Measurements from ENCODE around the gene ADRM1.

Gene ADRM1

DNA sequence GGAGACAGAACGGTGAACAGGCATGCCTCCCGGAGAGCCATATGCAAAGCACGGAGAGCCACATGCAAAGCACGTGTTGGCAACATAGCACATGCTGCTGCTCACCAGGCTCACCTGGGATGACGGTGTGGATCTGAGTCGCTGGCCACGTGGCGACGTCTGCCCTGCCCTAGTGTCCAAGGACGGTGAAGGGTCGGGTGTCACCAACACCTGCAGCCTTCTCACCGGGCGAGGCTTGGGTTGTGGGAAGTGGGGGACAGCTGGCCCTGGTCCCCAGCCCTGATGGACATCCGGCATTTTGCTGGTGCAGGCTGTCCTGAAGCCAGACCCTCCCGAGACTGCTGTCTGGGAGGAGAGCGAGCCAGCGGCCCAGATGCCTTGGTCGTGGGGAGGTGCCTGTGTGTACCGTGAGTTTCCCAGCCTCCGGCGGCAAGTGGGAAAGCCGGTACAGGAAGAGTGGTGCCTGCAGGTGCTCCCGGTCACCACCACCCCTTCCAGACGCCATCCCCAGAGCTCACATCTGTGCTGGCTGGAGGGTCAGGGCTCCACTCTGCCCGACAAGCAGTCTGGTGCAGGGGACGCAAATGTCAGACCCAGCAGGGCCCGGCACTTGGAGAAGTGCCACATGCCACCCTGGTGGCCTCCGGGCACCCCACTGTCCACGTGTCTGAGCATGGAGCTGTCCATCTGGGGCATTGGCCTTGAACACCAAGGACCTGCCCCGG lies 5.9 kb upstream of the ADRM1 start:
- Histone ChIP-seq H3K36me3 (ENCODE audit: insufficient read depth, low read length) (peaks cover 20% of the 10 kb centered on the region; the same call in 1 of the 2 replicates), H3K79me2 (ENCODE audit: insufficient read depth, low read length) (no peaks in the 10 kb centered on the region), H3K27me3 (ENCODE audit: insufficient read depth, low read length) (no peaks in the 10 kb centered on the region), H3K4me2 (ENCODE audit: low read length) (no peak overlapping the region), H3F3A (ENCODE audit: insufficient read depth, low read length) (no peaks in the 10 kb centered on the region), H3K4me1 (ENCODE audit: insufficient read depth, low read length, severe bottlenecking) (peaks cover 46% of the 10 kb centered on the region), H3K9me3 (ENCODE audit: low read length) (no peaks in the 10 kb centered on the region), H3K27ac (ENCODE audit: low read depth, low read length, poor library complexity, severe bottlenecking) (no peak overlapping the region), H3K9me2 (ENCODE audit: low read depth, low read length) (no peaks in the 10 kb centered on the region), H4K20me1 (ENCODE audit: insufficient read depth, low read length) (no peaks in the 10 kb centered on the region), H3K4me3 (ENCODE audit: low read depth, low read length, poor library complexity, severe bottlenecking) (no peak overlapping the region), H3K9ac (ENCODE audit: low read length) (no peak overlapping the region), H2AFZ (ENCODE audit: low read length) (no peak overlapping the region)
- TF ChIP-seq EZH2 (IDR thresholded peaks at IDR 0.05; ENCODE audit: borderline replicate concordance, low read length): no peak
- TF ChIP-seq, protein P1, sequence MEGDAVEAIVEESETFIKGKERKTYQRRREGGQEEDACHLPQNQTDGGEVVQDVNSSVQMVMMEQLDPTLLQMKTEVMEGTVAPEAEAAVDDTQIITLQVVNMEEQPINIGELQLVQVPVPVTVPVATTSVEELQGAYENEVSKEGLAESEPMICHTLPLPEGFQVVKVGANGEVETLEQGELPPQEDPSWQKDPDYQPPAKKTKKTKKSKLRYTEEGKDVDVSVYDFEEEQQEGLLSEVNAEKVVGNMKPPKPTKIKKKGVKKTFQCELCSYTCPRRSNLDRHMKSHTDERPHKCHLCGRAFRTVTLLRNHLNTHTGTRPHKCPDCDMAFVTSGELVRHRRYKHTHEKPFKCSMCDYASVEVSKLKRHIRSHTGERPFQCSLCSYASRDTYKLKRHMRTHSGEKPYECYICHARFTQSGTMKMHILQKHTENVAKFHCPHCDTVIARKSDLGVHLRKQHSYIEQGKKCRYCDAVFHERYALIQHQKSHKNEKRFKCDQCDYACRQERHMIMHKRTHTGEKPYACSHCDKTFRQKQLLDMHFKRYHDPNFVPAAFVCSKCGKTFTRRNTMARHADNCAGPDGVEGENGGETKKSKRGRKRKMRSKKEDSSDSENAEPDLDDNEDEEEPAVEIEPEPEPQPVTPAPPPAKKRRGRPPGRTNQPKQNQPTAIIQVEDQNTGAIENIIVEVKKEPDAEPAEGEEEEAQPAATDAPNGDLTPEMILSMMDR (IDR thresholded peaks at IDR 0.05; ENCODE audit: low read length): no peak

- H3K27ac ChIP-seq (ENCODE audit: low read depth, low read length, poor library complexity, severe bottlenecking): no peak overlapping the region
- no peaks in the 10 kb centered on the region for H4K20me1 ChIP-seq (ENCODE audit: insufficient read depth, low read length)
- no peak overlapping the region for H3K4me2 ChIP-seq (ENCODE audit: low read length)
- no peaks in the 10 kb centered on the region for H3K9me3 ChIP-seq (ENCODE audit: low read length)
- TF ChIP-seq, protein P1 (IDR thresholded peaks at IDR 0.05; ENCODE audit: low read length): no peak
- TF ChIP-seq EZH2 (IDR thresholded peaks at IDR 0.05; ENCODE audit: borderline replicate concordance, low read length): no peak
- H3K4me3 ChIP-seq (ENCODE audit: low read depth, low read length, poor library complexity, severe bottlenecking): no peak overlapping the region
- no peaks in the 10 kb centered on the region for H3K9me2 ChIP-seq (ENCODE audit: low read depth, low read length)
- no peaks in the 10 kb centered on the region for H3K79me2 ChIP-seq (ENCODE audit: insufficient read depth, low read length)
- H3F3A ChIP-seq (ENCODE audit: insufficient read depth, low read length): no peaks in the 10 kb centered on the region
- H2AFZ ChIP-seq (ENCODE audit: low read length): no peak overlapping the region
- H3K27me3 ChIP-seq (ENCODE audit: insufficient read depth, low read length): no peaks in the 10 kb centered on the region
- H3K36me3 ChIP-seq (ENCODE audit: insufficient read depth, low read length): peaks cover 17% of the 10 kb centered on the region; the same call in 1 of the 2 replicates
- H3K4me1 ChIP-seq (ENCODE audit: insufficient read depth, low read length, severe bottlenecking): peaks cover 46% of the 10 kb centered on the region
- H3K9ac ChIP-seq (ENCODE audit: low read length): no peak overlapping the region
These were observed 5.2 kb upstream of the ADRM1 start for GRCh38 chr20:62297449-62298227.

DNA sequence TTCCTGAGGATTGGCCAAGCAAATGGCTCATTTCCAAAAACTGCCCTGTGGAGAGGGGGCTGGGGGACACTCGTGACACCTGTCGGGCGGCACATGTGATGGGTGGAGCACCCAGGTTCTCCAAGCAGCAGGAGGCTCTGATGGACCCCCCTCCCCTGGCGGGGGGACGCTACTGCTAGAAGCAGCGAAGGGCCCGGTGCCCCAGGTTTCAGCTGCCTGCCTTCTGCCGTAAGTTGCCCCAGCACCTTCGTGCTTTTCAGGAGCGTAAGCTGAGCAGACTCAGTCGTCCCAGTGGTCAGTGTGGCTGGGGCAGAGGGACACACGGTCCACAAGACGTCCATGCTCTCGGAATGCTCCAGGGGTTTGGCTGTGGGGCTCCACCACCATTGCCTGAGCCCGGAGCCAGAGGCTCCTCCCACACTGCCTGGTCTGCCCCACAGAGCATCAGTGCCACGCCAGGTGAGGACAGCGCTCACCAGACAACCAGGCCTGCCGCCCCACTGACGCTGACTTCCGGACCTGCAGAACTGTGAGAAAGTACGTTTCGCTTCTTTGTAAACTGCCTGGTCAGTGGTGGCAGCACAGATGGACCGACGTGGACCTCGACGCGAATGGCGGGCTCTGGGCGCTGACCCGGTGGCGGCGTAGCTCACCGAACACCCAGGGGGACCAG lies 4.1 kb upstream of the ADRM1 start:
- TF ChIP-seq EZH2 (IDR thresholded peaks at IDR 0.05; ENCODE audit: borderline replicate concordance, low read length): no peak
- TF ChIP-seq, protein P1 (IDR thresholded peaks at IDR 0.05; ENCODE audit: low read length): no peak
- Histone ChIP-seq H2AFZ (ENCODE audit: low read length) (no peak overlapping the region), H3K9ac (ENCODE audit: low read length) (no peak overlapping the region), H3F3A (ENCODE audit: insufficient read depth, low read length) (no peaks in the 10 kb centered on the region), H3K79me2 (ENCODE audit: insufficient read depth, low read length) (peaks cover 5% of the 10 kb centered on the region), H3K4me3 (ENCODE audit: low read depth, low read length, poor library complexity, severe bottlenecking) (no peak overlapping the region), H3K9me2 (ENCODE audit: low read depth, low read length) (no peaks in the 10 kb centered on the region), H4K20me1 (ENCODE audit: insufficient read depth, low read length) (no peaks in the 10 kb centered on the region), H3K9me3 (ENCODE audit: low read length) (no peaks in the 10 kb centered on the region), H3K36me3 (ENCODE audit: insufficient read depth, low read length) (peaks cover 16% of the 10 kb centered on the region; the same call in 1 of the 2 replicates), H3K4me1 (ENCODE audit: insufficient read depth, low read length, severe bottlenecking) (peaks cover 38% of the 10 kb centered on the region), H3K27me3 (ENCODE audit: insufficient read depth, low read length) (no peaks in the 10 kb centered on the region), H3K4me2 (ENCODE audit: low read length) (no peak overlapping the region), H3K27ac (ENCODE audit: low read depth, low read length, poor library complexity, severe bottlenecking) (peak overlapping the region; percentile 92)
